ENCODE results near the gene MAST4.

DNA sequence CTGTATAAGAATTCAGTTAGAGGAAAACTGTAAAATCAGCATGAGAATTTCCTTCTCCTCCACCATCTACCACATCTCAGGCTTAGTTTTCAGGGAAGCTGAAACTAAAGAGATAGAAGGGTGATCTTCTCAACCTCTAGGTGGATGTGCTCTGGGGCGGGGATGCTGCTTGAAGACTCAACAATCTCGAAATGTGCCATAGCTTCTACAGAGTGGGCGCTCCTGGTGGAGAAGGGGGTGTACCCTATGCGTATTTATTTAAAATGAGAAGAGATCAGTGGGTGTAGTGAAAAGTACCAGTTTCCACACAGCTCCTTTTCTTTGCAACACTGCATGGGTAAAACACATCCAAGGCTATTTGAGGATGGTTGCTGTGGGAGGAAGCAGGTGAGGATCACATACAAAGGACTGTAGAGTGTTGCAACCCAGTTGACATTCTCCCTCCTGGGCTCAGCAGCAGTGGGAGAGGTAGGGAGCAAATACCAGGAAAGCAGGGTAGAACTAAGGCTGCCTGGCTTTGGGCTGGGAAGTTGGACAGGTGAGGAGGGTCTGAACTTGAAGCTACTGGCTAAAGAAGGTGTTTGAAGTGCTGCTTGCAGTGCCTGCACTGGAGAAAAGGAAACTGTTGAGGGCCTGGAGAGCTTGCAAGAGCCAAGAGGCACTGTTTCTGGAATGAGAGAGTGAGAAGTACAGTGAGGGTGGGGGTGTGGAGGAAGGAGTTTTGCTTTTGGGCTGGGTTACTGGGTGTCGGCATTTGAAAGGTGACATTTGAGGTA lies 73.1 kb downstream of the MAST4 start:
- TF ChIP-seq CTCF (IDR thresholded peaks at IDR 0.05) (no peak), EZH2 (IDR thresholded peaks at IDR 0.05; ENCODE audit: borderline replicate concordance, insufficient read depth, low read depth, low read length, poor library complexity, severe bottlenecking) (no peak)

Data from B cell (primary cell).